ENCODE results near the gene C22orf23.

C22orf23 gene

DNA sequence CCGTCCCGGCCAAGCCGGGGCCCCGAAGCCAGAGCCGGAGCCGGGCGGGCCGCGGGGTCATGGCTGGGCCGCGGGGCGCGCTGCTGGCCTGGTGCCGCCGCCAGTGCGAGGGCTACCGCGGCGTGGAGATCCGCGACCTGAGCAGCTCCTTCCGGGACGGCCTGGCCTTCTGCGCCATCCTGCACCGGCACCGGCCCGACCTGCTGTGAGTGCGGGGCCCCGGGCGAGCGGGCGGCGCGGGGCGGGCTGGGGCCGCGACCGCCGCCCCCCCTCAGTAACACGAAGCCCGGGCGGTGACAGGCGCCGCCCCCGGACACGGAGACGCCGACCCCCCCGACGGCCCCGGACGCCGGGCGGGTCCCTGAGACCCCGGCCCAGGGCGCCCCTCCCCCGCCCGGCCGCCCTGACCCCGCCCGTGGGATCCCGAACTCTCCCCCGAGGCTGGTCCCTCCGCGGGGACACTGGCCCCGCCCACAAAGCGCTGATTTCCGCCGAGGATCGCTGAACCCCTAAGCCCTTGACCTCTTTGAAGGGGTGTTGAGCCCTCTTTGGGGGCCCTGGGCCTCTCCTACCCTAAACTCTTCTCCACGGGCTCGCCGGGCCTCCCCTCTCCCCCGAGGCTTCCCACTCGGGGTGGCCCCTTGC lies 46.9 kb downstream of the C22orf23 start:
- ChIA-PET CTCF (interaction anchor here (0.7 to 1.6 kb wide), 3 partner anchors 9 to 889 kb away, joined by 3 to 4 read pairs (median 3); no protein-coding TSS in a partner anchor), POLR2A (interaction anchor here (0.6 to 3.1 kb wide), 20 partner anchors 9 to 249 kb away, joined by 3 to 32 read pairs (median 5); partner anchors contain the start of genes ANKRD54 and GCAT)
- no peak for TF ChIP-seq FOXK2 (IDR thresholded peaks at IDR 0.05)
- TF ChIP-seq ZNF384 (IDR thresholded peaks at IDR 0.05), result no peak
- TF ChIP-seq CTBP1 (IDR thresholded peaks at IDR 0.05; ENCODE audit: borderline replicate concordance), result no peak
- no peak for TF ChIP-seq HDGF (IDR thresholded peaks at IDR 0.05; ENCODE audit: borderline replicate concordance)
- no peak for TF ChIP-seq ARNT (IDR thresholded peaks at IDR 0.05)
- no peak for TF ChIP-seq NFRKB (IDR thresholded peaks at IDR 0.05)
- TF ChIP-seq SUZ12 (IDR thresholded peaks at IDR 0.05), result no peak
- TF ChIP-seq SP1 (IDR thresholded peaks at IDR 0.05), result no peak
- no peak for TF ChIP-seq FOXA1 (IDR thresholded peaks at IDR 0.05)
- TF ChIP-seq PKNOX1 (IDR thresholded peaks at IDR 0.05), result no peak
- TF ChIP-seq LEF1 (IDR thresholded peaks at IDR 0.05; ENCODE audit: borderline replicate concordance), result no peak
- TF ChIP-seq FOXM1 (IDR thresholded peaks at IDR 0.05; ENCODE audit: borderline replicate concordance), result no peak
- TF ChIP-seq ELF4 (IDR thresholded peaks at IDR 0.05), result no peak
- no peak for TF ChIP-seq BHLHE40 (IDR thresholded peaks at IDR 0.05; ENCODE audit: borderline replicate concordance)
- no peak for TF ChIP-seq TARDBP (IDR thresholded peaks at IDR 0.05)
- TF ChIP-seq L3MBTL2 (conservative IDR thresholded peaks at IDR 0.05), result no peak
- peak; percentile 45 for DNase-seq (ENCODE audit: extremely low spot score)

GRCh38 chr22:37905534-37906363 lies 47.7 kb downstream of the C22orf23 start, which contains the start of gene MICALL1:
Gene MICALL1 (plus strand): TSS chr22:37906297. CDS start chr22:37906423, 126 bp downstream.
- TF ChIP-seq FOXM1 (IDR thresholded peaks at IDR 0.05; ENCODE audit: borderline replicate concordance), result no peak
- no peak for TF ChIP-seq BHLHE40 (IDR thresholded peaks at IDR 0.05; ENCODE audit: borderline replicate concordance)
- TF ChIP-seq L3MBTL2 (conservative IDR thresholded peaks at IDR 0.05), result peak; percentile 86
- ChIA-PET POLR2A (interaction anchor here (0.6 to 3.1 kb wide), 26 partner anchors 8 to 379 kb away, joined by 3 to 32 read pairs (median 5); partner anchors contain the start of genes ANKRD54 and GCAT), CTCF (interaction anchor here (0.5 to 1.6 kb wide), 5 partner anchors 8 to 888 kb away, joined by 3 to 4 read pairs (median 3); no protein-coding TSS in a partner anchor)
- peak; percentile 90 for DNase-seq (ENCODE audit: extremely low spot score)

GRCh38 chr22:37904572-37905533 lies 48.5 kb downstream of the C22orf23 start:
- peak; percentile 66 for DNase-seq (ENCODE audit: extremely low spot score)
- TF ChIP-seq SUZ12 (IDR thresholded peaks at IDR 0.05), result no peak
- no peak for TF ChIP-seq FOXM1 (IDR thresholded peaks at IDR 0.05; ENCODE audit: borderline replicate concordance)
- TF ChIP-seq ARNT (IDR thresholded peaks at IDR 0.05), result no peak
- no peak for TF ChIP-seq ELF4 (IDR thresholded peaks at IDR 0.05)
- no peak for TF ChIP-seq FOXK2 (IDR thresholded peaks at IDR 0.05)
- no peak for TF ChIP-seq FOXA1 (IDR thresholded peaks at IDR 0.05)
- TF ChIP-seq CTBP1 (IDR thresholded peaks at IDR 0.05; ENCODE audit: borderline replicate concordance), result no peak
- TF ChIP-seq HDGF (IDR thresholded peaks at IDR 0.05; ENCODE audit: borderline replicate concordance), result no peak
- ChIA-PET CTCF (interaction anchor here (0.9 to 1.6 kb wide), 2 partner anchors 12 to 28 kb away, joined by 3 to 4 read pairs; no protein-coding TSS in a partner anchor), POLR2A (interaction anchor here (0.6 to 3.1 kb wide), 17 partner anchors 8 to 378 kb away, joined by 3 to 32 read pairs (median 5); partner anchors contain the start of genes ANKRD54 and GCAT)

- CTCF ChIA-PET, result no interaction called here
- POLR2A ChIA-PET, result interaction anchor here (0.6 to 2.3 kb wide), 4 partner anchors 55 to 795 kb away, joined by 3 to 6 read pairs (median 4); partner anchors contain the start of genes ANKRD54, C22orf23 and POLR2F
- DNase-seq (ENCODE audit: extremely low spot score), result no peak
Measured at GRCh38 chr22:37898441-37899181, 54.8 kb downstream of the C22orf23 start.

DNA sequence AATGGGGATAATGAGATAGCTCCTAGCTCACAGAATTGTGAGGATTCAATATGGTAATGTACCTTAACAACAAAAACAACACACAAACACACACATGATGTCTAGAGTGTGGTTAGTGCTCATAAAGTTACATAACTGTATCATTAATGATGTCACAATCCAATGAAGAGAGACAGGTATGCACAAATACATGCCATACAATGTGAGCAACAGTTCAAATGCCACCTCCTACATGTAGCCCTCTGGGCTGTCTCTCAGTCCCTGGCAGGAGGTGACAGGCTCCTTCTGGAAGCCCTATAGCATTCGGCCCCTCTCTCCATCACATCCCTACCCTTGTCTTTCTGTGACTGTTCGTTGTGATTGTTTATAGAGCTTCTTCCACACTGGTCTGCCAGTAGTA lies 55.6 kb downstream of the C22orf23 start:
- CTCF ChIA-PET, result interaction anchor here (0.6 to 1.4 kb wide), 4 partner anchors 8 to 80 kb away, joined by 3 to 5 read pairs (median 4); partner anchors contain the start of gene MICALL1
- POLR2A ChIA-PET, result interaction anchor here (0.6 to 2.3 kb wide), 6 partner anchors 8 to 796 kb away, joined by 3 to 32 read pairs (median 4); partner anchors contain the start of genes C22orf23, MICALL1 and POLR2F
- DNase-seq (ENCODE audit: extremely low spot score), result no peak
- TF ChIP-seq BHLHE40 (IDR thresholded peaks at IDR 0.05; ENCODE audit: borderline replicate concordance), result no peak
- no peak for TF ChIP-seq CTBP1 (IDR thresholded peaks at IDR 0.05; ENCODE audit: borderline replicate concordance)
- TF ChIP-seq ARNT (IDR thresholded peaks at IDR 0.05), result no peak
- no peak for TF ChIP-seq FOXA1 (IDR thresholded peaks at IDR 0.05)
- TF ChIP-seq L3MBTL2 (conservative IDR thresholded peaks at IDR 0.05), result no peak
- TF ChIP-seq HDGF (IDR thresholded peaks at IDR 0.05; ENCODE audit: borderline replicate concordance), result no peak

More at GRCh38 chr22:37898441-37899181, 54.8 kb downstream of the C22orf23 start:
- no peak for TF ChIP-seq TARDBP (IDR thresholded peaks at IDR 0.05)
- TF ChIP-seq ZNF384 (IDR thresholded peaks at IDR 0.05), result no peak
- no peak for TF ChIP-seq FOXA1 (IDR thresholded peaks at IDR 0.05)
- no peak for TF ChIP-seq ELF4 (IDR thresholded peaks at IDR 0.05)
- no peak for TF ChIP-seq BHLHE40 (IDR thresholded peaks at IDR 0.05; ENCODE audit: borderline replicate concordance)
- no peak for TF ChIP-seq SP1 (IDR thresholded peaks at IDR 0.05)

Data from HEK293T (cell line).